ENCODE data around the gene ZNF688. TPM values are rescaled to one million over a fixed set of nuclear protein-coding genes. Genes with fewer than 3 reads are reported as not detected.

Gene ZNF688
- total and polyA plus RNA-seq, 2 of the 13 experiments (the other 11 are each of a cell fraction or from before 2014, with no cell fraction given) = 2.4 to 5.4 TPM

GRCh38 chr16:30535777-30536190 lies 35.7 kb downstream of the ZNF688 start (continued):
- no peak for TF ChIP-seq ZNF672 (CRISPR knock-in tag; IDR thresholded peaks at IDR 0.05)
- no peak for TF ChIP-seq HMG20A (CRISPR knock-in tag; IDR thresholded peaks at IDR 0.05; ENCODE audit: borderline replicate concordance)
- peak; percentile 21; the same call in 1 of the 2 replicates for TF ChIP-seq ZNF678 (CRISPR knock-in tag; IDR thresholded peaks at IDR 0.05)
- TF ChIP-seq DPF2 (CRISPR knock-in tag; IDR thresholded peaks at IDR 0.05; ENCODE audit: borderline replicate concordance, low read depth) = no peak
- peak; percentile 89 for TF ChIP-seq CTCF (CRISPR knock-in tag; IDR thresholded peaks at IDR 0.05)
- peak in 1 of 2 experiments; percentile 5; a peak in 1 of 4 replicates for TF ChIP-seq EP300 (IDR thresholded peaks at IDR 0.05; ENCODE audit: low read depth in 2 of 2, low read length in 2 of 2)
- no peak for TF ChIP-seq EP300 (CRISPR knock-in tag; IDR thresholded peaks at IDR 0.05; ENCODE audit: borderline replicate concordance)
- TF ChIP-seq SMAD3 (CRISPR knock-in tag; IDR thresholded peaks at IDR 0.05) = 0 out of 2 replicates have a peak, but pooled peaks have one; percentile 7
- TF ChIP-seq NR2F2 (IDR thresholded peaks at IDR 0.05; ENCODE audit: borderline replicate concordance, low read depth) = no peak
- TF ChIP-seq NFATC3 (CRISPR knock-in tag; IDR thresholded peaks at IDR 0.05) = no peak
- TF ChIP-seq ZNF883 (CRISPR knock-in tag; IDR thresholded peaks at IDR 0.05; ENCODE audit: not compliant biosample characterization) = no peak
- no peak for TF ChIP-seq ZSCAN31 (CRISPR knock-in tag; IDR thresholded peaks at IDR 0.05; ENCODE audit: low read depth)
- TF ChIP-seq SKIL (CRISPR knock-in tag; IDR thresholded peaks at IDR 0.05; ENCODE audit: borderline replicate concordance) = no peak
- no peak; the same call in 1 of the 2 replicates for TF ChIP-seq ZXDC (CRISPR knock-in tag; IDR thresholded peaks at IDR 0.05)
- TF ChIP-seq RBM39 (IDR thresholded peaks at IDR 0.05; ENCODE audit: low read depth, low read length, poor library complexity, severe bottlenecking) = no peak
- TF ChIP-seq SNAPC4 (CRISPR knock-in tag; IDR thresholded peaks at IDR 0.05) = peak; percentile 49; the same call in 1 of the 2 replicates
- TF ChIP-seq ZNF264 (CRISPR knock-in tag; IDR thresholded peaks at IDR 0.05) = no peak; the same call in 1 of the 2 replicates
- TF ChIP-seq EZH2 (conservative IDR thresholded peaks at IDR 0.05; ENCODE audit: low read depth, low read length) = no peak
- TF ChIP-seq ZNF713 (CRISPR knock-in tag; IDR thresholded peaks at IDR 0.05) = 0 out of 2 replicates have a peak, but pooled peaks have one; percentile 73

Measured in HepG2 (cell line).